Uterus (tissue), 2 donors: ENCODE data around the gene NOVA2.

Source experiments
- POLR2A ChIP-seq, 2 donors: fragments of 450-650 bp; IDR thresholded peaks; one replicate each; pipeline ENCODE4 v1.6.1; 2016; ENCODE audit warnings: antibody characterized with exemption in 2 of 2, mild to moderate bottlenecking in 1 of 2, moderate library complexity in 1 of 2
- TF ChIP-seq, protein P1 (sequence below), 4 experiments: fragments of 200-600 bp in 2 of 4; fragments of 450-650 bp in 2 of 4; sonication (generic) in 2 of 4; IDR thresholded peaks; one replicate each; pipeline ENCODE4 v1.5.1; 2016 to 2019; ENCODE audit warnings: antibody characterized with exemption in 4 of 4, mild to moderate bottlenecking in 2 of 4, moderate library complexity in 1 of 4

DNA sequence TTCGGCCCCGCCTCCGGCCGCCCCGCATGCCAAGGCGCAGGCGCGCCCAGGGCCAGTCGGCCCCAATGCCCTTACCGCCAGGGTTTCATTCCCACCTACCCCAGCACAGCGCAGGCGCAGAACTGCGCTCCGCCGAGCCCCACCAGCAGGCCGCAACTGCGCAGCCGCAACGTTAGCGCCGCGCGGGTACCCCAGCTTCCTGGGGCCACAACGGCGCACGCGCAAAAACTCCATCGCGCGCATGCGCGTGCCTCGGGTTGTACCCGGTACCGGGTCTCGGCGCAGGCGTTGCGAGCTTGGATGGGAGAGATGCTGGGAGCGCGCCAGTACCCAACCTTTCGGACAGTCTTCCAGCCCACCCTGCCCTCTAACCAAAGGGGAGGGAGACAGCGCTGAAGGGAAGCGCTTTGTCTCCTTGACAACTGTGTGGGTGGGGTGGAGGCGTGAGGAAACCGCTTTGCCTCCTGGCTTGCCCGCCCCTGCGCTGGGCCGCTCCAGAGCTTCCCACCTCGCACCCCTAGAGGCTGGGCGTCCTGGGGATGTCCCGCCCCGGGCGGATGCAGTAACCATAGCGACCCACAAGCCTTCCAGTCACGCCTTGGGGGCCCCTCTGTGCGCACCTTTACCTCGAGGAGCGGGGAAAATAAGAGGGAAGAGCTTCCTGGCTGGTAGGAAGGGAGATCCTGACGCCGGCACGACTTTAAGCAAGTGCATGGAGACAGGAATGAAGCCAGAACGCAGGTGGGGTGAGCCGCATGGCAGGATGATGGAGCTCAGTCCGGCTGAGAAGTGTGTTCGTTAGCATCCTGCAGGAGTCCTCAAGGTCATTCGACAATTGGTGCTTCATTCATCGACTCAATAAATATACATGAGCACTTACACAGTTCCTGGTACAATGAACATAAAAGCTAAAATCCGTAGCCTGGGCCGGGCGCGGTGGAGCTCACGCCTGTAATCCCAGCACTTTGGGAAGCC, 70.7 kb downstream of the NOVA2 start:
- TF ChIP-seq, protein P1, sequence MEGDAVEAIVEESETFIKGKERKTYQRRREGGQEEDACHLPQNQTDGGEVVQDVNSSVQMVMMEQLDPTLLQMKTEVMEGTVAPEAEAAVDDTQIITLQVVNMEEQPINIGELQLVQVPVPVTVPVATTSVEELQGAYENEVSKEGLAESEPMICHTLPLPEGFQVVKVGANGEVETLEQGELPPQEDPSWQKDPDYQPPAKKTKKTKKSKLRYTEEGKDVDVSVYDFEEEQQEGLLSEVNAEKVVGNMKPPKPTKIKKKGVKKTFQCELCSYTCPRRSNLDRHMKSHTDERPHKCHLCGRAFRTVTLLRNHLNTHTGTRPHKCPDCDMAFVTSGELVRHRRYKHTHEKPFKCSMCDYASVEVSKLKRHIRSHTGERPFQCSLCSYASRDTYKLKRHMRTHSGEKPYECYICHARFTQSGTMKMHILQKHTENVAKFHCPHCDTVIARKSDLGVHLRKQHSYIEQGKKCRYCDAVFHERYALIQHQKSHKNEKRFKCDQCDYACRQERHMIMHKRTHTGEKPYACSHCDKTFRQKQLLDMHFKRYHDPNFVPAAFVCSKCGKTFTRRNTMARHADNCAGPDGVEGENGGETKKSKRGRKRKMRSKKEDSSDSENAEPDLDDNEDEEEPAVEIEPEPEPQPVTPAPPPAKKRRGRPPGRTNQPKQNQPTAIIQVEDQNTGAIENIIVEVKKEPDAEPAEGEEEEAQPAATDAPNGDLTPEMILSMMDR (IDR thresholded peaks at IDR 0.05): peak in 2 of 4 experiments; percentile 18 to 39
- TF ChIP-seq POLR2A (IDR thresholded peaks at IDR 0.05): peak; percentile 9 to 80
